ENCODE results near the gene TLX3.
"Not testable (repeated sequence)": the region's sequence is repeated elsewhere in the genome, so short reads cannot be mapped to it uniquely, and the experiment has no call there.

TLX3 gene

GRCh38 chr5:171308453-171309275, at the start of gene TLX3:
Gene TLX3, plus strand, starts transcription at chr5:171309248. Its CDS starts 118 bp downstream, at chr5:171309366.
- DNase-seq = no peak

- no peak for DNase-seq
Observed at GRCh38 chr5:171261361-171261760, 47.7 kb upstream of the TLX3 start.

- DNase-seq = no peak
Observed at GRCh38 chr5:171261904-171262303, 47.1 kb upstream of the TLX3 start.

- no peak for DNase-seq
Observed at GRCh38 chr5:171263181-171263580, 45.9 kb upstream of the TLX3 start.

GRCh38 chr5:171264843-171265242, 44.2 kb upstream of the TLX3 start:
- no peak for DNase-seq

GRCh38 chr5:171268700-171269620, 40.1 kb upstream of the TLX3 start:
- DNase-seq = no peak

- no peak for DNase-seq
Observed at GRCh38 chr5:171269717-171270116, 39.3 kb upstream of the TLX3 start.

GRCh38 chr5:171270136-171270535, 38.9 kb upstream of the TLX3 start:
- DNase-seq = no peak

- no peak for DNase-seq
Observed at GRCh38 chr5:171271798-171272197, 37.2 kb upstream of the TLX3 start.

- no peak for DNase-seq
Observed at GRCh38 chr5:171272996-171273970, 35.8 kb upstream of the TLX3 start.

GRCh38 chr5:171275841-171276544, 33.1 kb upstream of the TLX3 start:
- DNase-seq = no peak

GRCh38 chr5:171283753-171284152, 25.3 kb upstream of the TLX3 start:
- DNase-seq = no peak

- no peak for DNase-seq
Observed at GRCh38 chr5:171285465-171285864, 23.6 kb upstream of the TLX3 start.

GRCh38 chr5:171288066-171288465, 21.0 kb upstream of the TLX3 start:
- DNase-seq = no peak

- no peak for DNase-seq
Observed at GRCh38 chr5:171291371-171291770, 17.7 kb upstream of the TLX3 start.

GRCh38 chr5:171295299-171295698, 13.7 kb upstream of the TLX3 start:
- no peak for DNase-seq

GRCh38 chr5:171295801-171296200, 13.2 kb upstream of the TLX3 start:
- DNase-seq = no peak

- not testable (repeated sequence) for DNase-seq
Observed at GRCh38 chr5:171297941-171298340, 11.1 kb upstream of the TLX3 start.

GRCh38 chr5:171299228-171299627, 9.8 kb upstream of the TLX3 start:
- no peak for DNase-seq

- DNase-seq = no peak
Observed at GRCh38 chr5:171299851-171300250, 9.2 kb upstream of the TLX3 start.

- no peak for DNase-seq
Observed at GRCh38 chr5:171300358-171300757, 8.7 kb upstream of the TLX3 start.

GRCh38 chr5:171306166-171306565, 2.9 kb upstream of the TLX3 start:
- no peak for DNase-seq

Data from activated CD8-positive, alpha-beta memory T cell treated with anti-CD3 and anti-CD28 coated beads, Interleukin-2, amount 50 U/mL, for 48 hours (primary cell).